Suprapubic skin (tissue), 4 donors: ENCODE measurements around the gene KIAA0753. TPM values are rescaled to one million over a fixed set of nuclear protein-coding genes. Genes with fewer than 3 reads are reported as not detected.
"Not testable (repeated sequence)": the region's sequence is repeated elsewhere in the genome, so short reads cannot be mapped to it uniquely, and the experiment has no call there.

Experiments
- DNase-seq, 2 donors: peaks; one replicate each; pipeline ENCODE4 v3.0.0-alpha.2; 2019; ENCODE audit warnings: low spot score in 2 of 2
- H3K27ac ChIP-seq: fragments of 200-600 bp; sonication (generic); one replicate; pipeline ENCODE4 v1.5.1; 2019
- H3K27me3 ChIP-seq: fragments of 200-600 bp; sonication (generic); one replicate; pipeline ENCODE4 v1.5.1; 2019
- H3K36me3 ChIP-seq: fragments of 200-600 bp; sonication (generic); one replicate; pipeline ENCODE4 v1.5.1; 2019
- H3K4me1 ChIP-seq: fragments of 200-600 bp; sonication (generic); one replicate; pipeline ENCODE4 v1.5.1; 2019
- H3K4me3 ChIP-seq: fragments of 200-600 bp; sonication (generic); one replicate; pipeline ENCODE4 v1.5.1; 2019; ENCODE audit warnings: mild to moderate bottlenecking
- H3K9me3 ChIP-seq: fragments of 200-600 bp; sonication (generic); one replicate; pipeline ENCODE4 v1.5.1; 2019
- EP300 ChIP-seq: sonication (generic); formaldehyde crosslinking; IDR thresholded peaks from one replicate; pipeline ENCODE4 v1.6.1; 2017; ENCODE audit warnings: antibody characterized with exemption
- POLR2A ChIP-seq, 2 donors: fragments of 450-650 bp; IDR thresholded peaks; one replicate each; pipeline ENCODE4 v1.6.1; 2017; ENCODE audit warnings: antibody characterized with exemption in 2 of 2, mild to moderate bottlenecking in 2 of 2, moderate library complexity in 2 of 2
- POLR2AphosphoS5 ChIP-seq, 3 donors: sonication (generic); formaldehyde crosslinking; IDR thresholded peaks; one replicate each; pipeline ENCODE4 v1.6.1; 2017; ENCODE audit warnings: antibody characterized with exemption in 3 of 3
- WGBS: methylation state at CpG from one replicate; pipeline ENCODE4 v1.1.5; 2018; 5-methylcytosine and 5-hydroxymethylcytosine counted together
- total RNA-seq, 4 donors: library from RNA; depleted of rRNA; stranded (reverse); fragments of >200 nt; gene quantifications; one replicate each; pipeline ENCODE4 v1.1.0, GENCODE V29; 2016
- TF ChIP-seq, protein P1 (sequence below), 2 donors: fragments of 200-600 bp in 1 of 2; fragments of 450-650 bp in 1 of 2; sonication (generic) in 1 of 2; IDR thresholded peaks; one replicate each; pipeline ENCODE4 v1.5.1; 2016 to 2019; ENCODE audit warnings: antibody characterized with exemption in 2 of 2, mild to moderate bottlenecking in 1 of 2, moderate library complexity in 1 of 2

KIAA0753 gene
- total RNA-seq, 4 donors from 2014 or later: 4.9 to 24.9 (median 10.4) TPM

DNA sequence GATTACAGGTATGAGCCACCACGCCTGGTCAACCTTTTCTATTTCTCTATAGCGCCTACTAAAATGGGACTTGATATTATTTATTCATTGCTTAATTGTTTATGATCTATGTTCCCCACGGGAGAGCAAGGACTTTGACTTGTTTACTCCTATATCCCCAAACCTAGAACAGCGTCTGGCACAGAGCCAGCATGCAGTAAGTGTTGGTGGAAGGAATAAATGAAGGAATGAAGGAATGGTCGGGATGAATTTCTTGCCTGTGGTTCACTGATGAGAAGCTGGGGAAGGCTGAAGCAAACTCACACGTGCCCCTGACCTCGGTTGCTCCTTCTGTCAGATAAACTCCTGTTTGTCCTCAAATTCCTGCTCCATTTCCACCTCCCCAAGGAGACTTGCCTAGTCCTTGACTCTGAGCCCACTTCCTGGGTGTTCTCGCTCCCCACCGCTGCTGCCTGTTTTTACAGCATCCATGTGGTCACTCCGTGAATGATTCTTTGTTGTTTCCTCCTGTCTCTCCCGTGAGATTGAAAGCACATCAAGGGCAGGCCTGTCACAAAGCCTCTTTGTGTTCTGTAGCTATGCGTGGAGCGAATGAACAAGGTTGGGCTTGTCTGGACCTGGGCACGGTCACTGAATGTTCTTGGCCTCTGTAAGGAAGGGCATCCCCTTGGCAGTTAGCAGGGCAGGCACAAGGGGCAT lies 28.4 kb upstream of the KIAA0753 start:
- TF ChIP-seq, protein P1, sequence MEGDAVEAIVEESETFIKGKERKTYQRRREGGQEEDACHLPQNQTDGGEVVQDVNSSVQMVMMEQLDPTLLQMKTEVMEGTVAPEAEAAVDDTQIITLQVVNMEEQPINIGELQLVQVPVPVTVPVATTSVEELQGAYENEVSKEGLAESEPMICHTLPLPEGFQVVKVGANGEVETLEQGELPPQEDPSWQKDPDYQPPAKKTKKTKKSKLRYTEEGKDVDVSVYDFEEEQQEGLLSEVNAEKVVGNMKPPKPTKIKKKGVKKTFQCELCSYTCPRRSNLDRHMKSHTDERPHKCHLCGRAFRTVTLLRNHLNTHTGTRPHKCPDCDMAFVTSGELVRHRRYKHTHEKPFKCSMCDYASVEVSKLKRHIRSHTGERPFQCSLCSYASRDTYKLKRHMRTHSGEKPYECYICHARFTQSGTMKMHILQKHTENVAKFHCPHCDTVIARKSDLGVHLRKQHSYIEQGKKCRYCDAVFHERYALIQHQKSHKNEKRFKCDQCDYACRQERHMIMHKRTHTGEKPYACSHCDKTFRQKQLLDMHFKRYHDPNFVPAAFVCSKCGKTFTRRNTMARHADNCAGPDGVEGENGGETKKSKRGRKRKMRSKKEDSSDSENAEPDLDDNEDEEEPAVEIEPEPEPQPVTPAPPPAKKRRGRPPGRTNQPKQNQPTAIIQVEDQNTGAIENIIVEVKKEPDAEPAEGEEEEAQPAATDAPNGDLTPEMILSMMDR (IDR thresholded peaks at IDR 0.05): no peak
- no peak for TF ChIP-seq POLR2A (IDR thresholded peaks at IDR 0.05)
- no peak for TF ChIP-seq EP300
- TF ChIP-seq POLR2AphosphoS5 (IDR thresholded peaks at IDR 0.05): no peak
- Histone ChIP-seq H3K27ac (no peak overlapping the region), H3K4me3 (no peak overlapping the region), H3K27me3 (peaks cover 11% of the 10 kb centered on the region), H3K9me3 (no peaks in the 10 kb centered on the region), H3K4me1 (peaks cover 6% of the 10 kb centered on the region), H3K36me3 (no peaks in the 10 kb centered on the region)
- DNase-seq: peak; percentile 36 to 69
- WGBS: 71% methylated on average over 14 of the region's 14 CpGs

DNA sequence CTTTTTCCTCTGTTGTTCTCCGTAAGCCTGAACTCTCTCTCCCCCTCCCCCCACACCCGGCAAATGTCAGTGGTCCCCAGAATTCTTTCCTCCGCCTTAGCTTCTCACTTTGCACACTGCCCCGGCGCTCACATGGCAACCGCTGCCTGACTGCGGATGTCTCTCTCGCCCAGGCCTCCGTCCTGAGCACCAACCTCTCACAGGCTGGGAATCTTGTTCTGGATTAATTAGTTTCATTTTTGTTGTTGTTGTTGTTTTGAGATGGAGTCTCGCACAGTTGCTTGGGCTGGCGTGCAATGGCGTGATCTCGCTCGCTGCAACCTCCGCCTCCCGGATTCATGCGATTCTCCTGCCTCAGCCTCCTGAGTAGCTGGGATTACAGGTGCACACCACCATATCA lies 27.7 kb upstream of the KIAA0753 start:
- Histone ChIP-seq H3K4me3 (no peak overlapping the region), H3K4me1 (peaks cover 6% of the 10 kb centered on the region), H3K36me3 (no peaks in the 10 kb centered on the region), H3K9me3 (no peaks in the 10 kb centered on the region), H3K27ac (no peak overlapping the region), H3K27me3 (peaks cover 11% of the 10 kb centered on the region)
- WGBS: 84% methylated on average over 17 of the region's 17 CpGs
- DNase-seq: peak in 1 of 2 donors; percentile 34
- TF ChIP-seq POLR2AphosphoS5 (IDR thresholded peaks at IDR 0.05) (no peak), POLR2A (IDR thresholded peaks at IDR 0.05) (no peak), EP300 (no peak)
- TF ChIP-seq, protein P1 (IDR thresholded peaks at IDR 0.05): no peak

DNA sequence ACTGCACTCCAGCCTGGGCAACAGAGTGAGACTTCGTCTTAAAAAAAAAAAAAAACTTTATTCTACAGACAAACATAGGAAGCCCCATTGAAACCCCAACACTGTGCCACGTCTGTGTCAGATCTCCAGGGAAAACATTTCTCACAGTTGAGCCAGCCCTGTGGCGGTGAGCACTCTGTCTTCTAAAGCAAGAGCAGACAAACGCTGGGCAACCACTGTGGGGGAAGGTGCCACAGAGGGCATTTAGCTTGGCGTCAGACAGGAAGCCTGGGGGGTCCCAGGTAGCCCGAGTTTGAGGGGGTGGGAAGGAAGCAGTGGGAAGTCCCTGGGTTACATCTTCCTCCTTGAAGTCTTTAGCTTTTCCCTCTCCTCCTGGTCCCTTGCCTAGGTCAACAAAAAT lies 27.0 kb upstream of the KIAA0753 start:
- TF ChIP-seq, protein P1 (IDR thresholded peaks at IDR 0.05): no peak
- TF ChIP-seq POLR2AphosphoS5 (IDR thresholded peaks at IDR 0.05): no peak
- no peak for TF ChIP-seq POLR2A (IDR thresholded peaks at IDR 0.05)
- no peak for TF ChIP-seq EP300
- Histone ChIP-seq H3K4me3 (no peak overlapping the region), H3K4me1 (peaks cover 6% of the 10 kb centered on the region), H3K9me3 (no peaks in the 10 kb centered on the region), H3K27ac (no peak overlapping the region), H3K36me3 (no peaks in the 10 kb centered on the region), H3K27me3 (peaks cover 11% of the 10 kb centered on the region)
- DNase-seq: peak in 1 of 2 donors; percentile 60
- WGBS: 63% methylated on average over 6 of the region's 6 CpGs

DNA sequence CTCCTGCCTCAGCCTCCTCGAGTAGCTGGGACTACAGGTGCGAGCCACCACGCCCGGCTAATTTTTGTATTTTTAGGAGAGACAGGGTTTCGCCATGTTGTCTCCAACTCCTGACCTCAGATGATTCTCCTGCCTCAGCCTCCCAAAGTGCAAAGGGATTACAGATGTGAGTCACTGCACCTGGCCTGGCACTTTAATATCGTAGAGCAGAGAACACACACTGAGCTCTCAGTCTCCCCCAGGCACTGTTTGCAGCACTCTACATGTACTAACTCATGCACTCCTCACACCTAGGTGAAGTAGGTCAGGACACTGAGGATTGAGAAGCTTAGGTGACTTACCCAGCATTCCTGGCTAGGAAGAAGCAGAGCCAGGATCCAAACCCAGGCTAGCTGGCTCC lies 26.0 kb upstream of the KIAA0753 start:
- DNase-seq: peak in 1 of 2 donors; percentile 54
- peaks cover 11% of the 10 kb centered on the region for H3K27me3 ChIP-seq
- H3K27ac ChIP-seq: peak overlapping the region; percentile 43
- H3K9me3 ChIP-seq: no peaks in the 10 kb centered on the region
- no peak overlapping the region for H3K4me3 ChIP-seq
- 70% methylated on average over 6 of the region's 6 CpGs for WGBS
- no peak for TF ChIP-seq POLR2AphosphoS5 (IDR thresholded peaks at IDR 0.05)
- no peak for TF ChIP-seq EP300
- TF ChIP-seq, protein P1 (IDR thresholded peaks at IDR 0.05): no peak
- no peak for TF ChIP-seq POLR2A (IDR thresholded peaks at IDR 0.05)
- H3K36me3 ChIP-seq: no peaks in the 10 kb centered on the region
- peaks cover 6% of the 10 kb centered on the region for H3K4me1 ChIP-seq

DNA sequence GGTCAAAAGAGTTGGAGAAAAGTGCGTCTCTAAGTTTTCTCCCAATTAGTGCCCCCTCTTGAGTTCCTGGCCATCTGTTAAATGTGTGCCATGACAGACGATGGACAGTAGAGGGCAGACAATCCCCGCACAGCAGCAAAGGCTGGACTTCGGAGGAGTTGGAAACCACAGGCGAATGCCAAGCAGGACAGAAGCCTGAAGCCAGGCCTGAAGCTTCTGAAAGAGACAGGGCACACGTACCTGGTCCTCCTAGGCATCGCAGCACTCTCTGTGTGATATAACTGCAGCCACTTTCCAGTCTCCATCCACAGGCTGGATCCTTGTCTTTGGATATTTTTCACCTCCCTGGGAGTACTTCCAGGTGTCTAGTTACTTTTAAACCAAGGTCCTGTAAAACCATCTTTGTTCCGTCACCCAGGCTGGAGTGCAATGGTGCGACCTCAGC lies 25.6 kb upstream of the KIAA0753 start:
- Histone ChIP-seq H3K4me3 (no peak overlapping the region), H3K27me3 (peaks cover 11% of the 10 kb centered on the region), H3K4me1 (peaks cover 6% of the 10 kb centered on the region), H3K36me3 (no peaks in the 10 kb centered on the region), H3K27ac (peak overlapping the region; percentile 7), H3K9me3 (no peaks in the 10 kb centered on the region)
- DNase-seq: peak in 1 of 2 donors; percentile 74
- TF ChIP-seq EP300 (no peak), POLR2AphosphoS5 (IDR thresholded peaks at IDR 0.05) (no peak)
- TF ChIP-seq, protein P1 (IDR thresholded peaks at IDR 0.05): peak; percentile 68 to 83
- 14% methylated on average over 9 of the region's 9 CpGs for WGBS

DNA sequence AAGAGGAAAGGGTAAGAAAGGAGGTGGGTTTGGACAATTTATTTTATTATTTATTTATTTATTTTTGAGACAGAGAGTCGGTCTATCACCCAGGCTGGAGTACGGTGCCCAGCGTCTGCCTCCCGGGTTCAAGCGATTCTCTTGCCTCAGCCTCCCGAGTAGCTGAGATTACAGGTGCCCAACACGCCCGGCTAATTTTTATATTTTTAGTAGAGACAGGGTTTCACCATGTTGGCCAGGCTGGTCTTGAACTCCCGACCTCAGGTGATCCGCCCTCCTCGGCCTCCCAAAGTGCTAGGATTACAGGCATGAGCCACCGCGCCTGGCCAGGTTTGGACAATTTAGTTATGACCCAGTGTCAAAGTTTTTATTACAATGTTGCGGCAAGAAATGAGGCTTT lies 22.7 kb upstream of the KIAA0753 start:
- peak in 1 of 2 donors; percentile 40 for DNase-seq
- not testable (repeated sequence) for H3K9me3 ChIP-seq, H3K4me1 ChIP-seq, H3K27ac ChIP-seq, H3K4me3 ChIP-seq, H3K36me3 ChIP-seq
- WGBS: 93% methylated on average over 14 of the region's 14 CpGs
- peaks cover 12% of the 10 kb centered on the region for H3K27me3 ChIP-seq
